NT2/D1 (cell line): ENCODE data around the gene SCN3B.

ENCODE experiments used
- SUZ12 ChIP-seq: IDR thresholded peaks from 2 replicates; pipeline ENCODE4 v1.6.1; 2011; ENCODE audit not compliant: insufficient read length, insufficient read depth; ENCODE audit errors: extremely low read depth
- YY1 ChIP-seq: IDR thresholded peaks from 2 replicates; pipeline ENCODE4 v1.6.1; 2011; ENCODE audit not compliant: insufficient read length, insufficient read depth
- ZNF274 ChIP-seq: IDR thresholded peaks from 2 replicates; pipeline ENCODE4 v1.6.1; 2011; ENCODE audit warnings: mild to moderate bottlenecking, low read depth, low read length

- TF ChIP-seq ZNF274 (no peak), YY1 (no peak), SUZ12 (no peak)
Measured at GRCh38 chr11:123652599-123652998, 1.8 kb downstream of the SCN3B start.
